Measurements from ENCODE around the gene VWA3A.
"Not testable (repeated sequence)": the region's sequence is repeated elsewhere in the genome, so short reads cannot be mapped to it uniquely, and the experiment has no call there.

The VWA3A gene

GRCh38 chr16:22139008-22139407 is 46.7 kb downstream of the VWA3A start:
- H3K36me3 Mint-ChIP-seq (ENCODE audit: low read depth): no peaks in the 10 kb centered on the region
- no peaks in the 10 kb centered on the region for H3K4me1 Mint-ChIP-seq (ENCODE audit: low read depth)
- peaks cover 5% of the 10 kb centered on the region for H3K27me3 Mint-ChIP-seq
- no peak for DNase-seq
- H3K27ac Mint-ChIP-seq: no peak overlapping the region
- no peaks in the 10 kb centered on the region for H3K9me3 Mint-ChIP-seq
- H3K4me3 Mint-ChIP-seq: no peak overlapping the region

DNA sequence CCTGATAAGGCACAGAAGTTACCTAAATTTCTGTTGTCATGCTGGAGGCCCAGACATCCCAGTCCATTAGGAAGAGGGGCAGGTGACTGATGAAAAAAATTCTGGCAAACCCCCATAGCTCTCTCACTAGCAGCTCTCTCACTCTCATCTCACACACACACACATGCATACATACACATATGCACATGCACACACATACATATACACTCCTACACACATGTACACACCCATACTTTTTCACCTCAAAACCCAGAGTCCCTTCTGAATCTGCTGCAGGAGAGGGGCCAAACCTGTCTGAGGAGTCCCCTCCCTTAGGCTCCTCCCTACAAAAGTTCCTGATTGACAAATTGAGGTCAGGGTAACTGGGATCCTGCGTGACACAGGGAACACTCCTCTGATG is 47.4 kb downstream of the VWA3A start:
- Mint-ChIP-seq H3K27ac (no peak overlapping the region), H3K4me1 (ENCODE audit: low read depth) (no peaks in the 10 kb centered on the region), H3K36me3 (ENCODE audit: low read depth) (no peaks in the 10 kb centered on the region), H3K27me3 (peaks cover 5% of the 10 kb centered on the region), H3K4me3 (no peak overlapping the region), H3K9me3 (no peaks in the 10 kb centered on the region)
- DNase-seq: no peak

DNA sequence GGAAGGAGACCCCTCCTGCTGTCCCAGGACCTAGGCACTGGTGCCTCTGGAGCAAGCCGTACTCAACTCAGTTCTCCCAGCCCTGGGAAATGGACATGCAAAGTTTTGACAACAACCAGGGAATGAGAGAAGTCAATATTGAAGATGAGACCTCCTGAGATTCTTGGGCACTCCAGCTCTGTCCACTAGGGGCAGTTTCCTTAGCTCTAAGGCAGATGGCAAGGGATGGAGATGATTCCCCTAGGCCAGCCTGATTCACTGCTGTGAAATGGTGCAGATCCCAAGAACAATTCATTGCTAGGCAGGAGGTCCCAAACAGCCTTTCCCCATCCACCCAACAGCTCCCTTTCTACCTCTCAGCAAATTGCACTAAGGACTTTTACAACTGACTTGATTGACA is 49.4 kb downstream of the VWA3A start:
- no peak overlapping the region for H3K4me3 Mint-ChIP-seq
- no peak for DNase-seq
- H3K27me3 Mint-ChIP-seq: peaks cover 5% of the 10 kb centered on the region
- no peak overlapping the region for H3K27ac Mint-ChIP-seq
- no peaks in the 10 kb centered on the region for H3K36me3 Mint-ChIP-seq (ENCODE audit: low read depth)
- no peaks in the 10 kb centered on the region for H3K4me1 Mint-ChIP-seq (ENCODE audit: low read depth)
- H3K9me3 Mint-ChIP-seq: no peaks in the 10 kb centered on the region

- Mint-ChIP-seq H3K4me3 (no peak overlapping the region), H3K27ac (no peak overlapping the region), H3K9me3 (no peaks in the 10 kb centered on the region), H3K4me1 (ENCODE audit: low read depth) (no peaks in the 10 kb centered on the region), H3K36me3 (ENCODE audit: low read depth) (no peaks in the 10 kb centered on the region), H3K27me3 (peaks cover 5% of the 10 kb centered on the region)
- no peak for DNase-seq
Measured at GRCh38 chr16:22144520-22144919, 52.2 kb downstream of the VWA3A start.

GRCh38 chr16:22147853-22148252 is 55.5 kb downstream of the VWA3A start:
- Mint-ChIP-seq H3K27ac (no peak overlapping the region), H3K9me3 (no peaks in the 10 kb centered on the region), H3K36me3 (ENCODE audit: low read depth) (no peaks in the 10 kb centered on the region), H3K4me3 (no peak overlapping the region), H3K4me1 (ENCODE audit: low read depth) (no peaks in the 10 kb centered on the region), H3K27me3 (no peaks in the 10 kb centered on the region)
- no peak for DNase-seq

DNA sequence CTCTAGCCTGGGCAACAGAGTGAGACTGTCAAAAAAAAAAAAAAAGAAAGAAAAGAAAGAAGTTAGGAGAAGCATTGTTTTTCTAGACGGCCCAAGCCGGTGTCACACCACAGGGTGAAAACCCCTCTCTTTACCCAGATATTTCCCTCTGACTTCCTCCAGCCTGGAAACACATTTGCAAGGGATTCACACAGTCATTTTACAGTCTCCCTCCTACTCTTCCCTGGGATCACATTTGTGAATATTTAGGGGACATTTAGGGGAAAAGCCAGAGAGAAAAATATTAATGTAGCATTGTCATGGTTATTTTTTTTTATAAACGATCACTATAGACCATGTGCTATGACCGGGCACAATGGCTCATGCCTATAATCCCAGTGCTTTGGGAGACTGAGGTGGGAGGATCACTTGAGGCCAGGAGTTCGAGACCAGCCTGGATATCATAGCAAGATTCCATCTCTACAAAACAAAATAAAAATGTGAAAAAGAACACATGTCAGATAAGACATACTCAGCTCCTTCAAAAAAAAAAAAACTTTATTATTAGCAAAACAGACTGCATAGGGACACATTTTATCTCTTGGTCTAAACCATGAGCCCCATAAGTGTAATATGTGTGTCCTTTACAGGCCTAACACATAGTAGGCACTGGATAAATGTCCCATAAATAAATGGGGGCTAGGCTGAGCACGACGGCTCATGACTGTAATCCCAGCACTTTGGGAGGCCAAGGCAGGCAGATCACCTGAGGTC is 59.1 kb downstream of the VWA3A start:
- Mint-ChIP-seq H3K4me3 (no peak overlapping the region), H3K36me3 (ENCODE audit: low read depth) (no peaks in the 10 kb centered on the region), H3K27ac (no peak overlapping the region)

GRCh38 chr16:22152316-22152715 is 60.0 kb downstream of the VWA3A start:
- Mint-ChIP-seq H3K4me1 (ENCODE audit: low read depth) (no peaks in the 10 kb centered on the region), H3K36me3 (ENCODE audit: low read depth) (no peaks in the 10 kb centered on the region)

More for the DNA sequence above, 59.1 kb downstream of the VWA3A start:
- H3K9me3 Mint-ChIP-seq: no peaks in the 10 kb centered on the region
- H3K27me3 Mint-ChIP-seq: peaks cover 4% of the 10 kb centered on the region
- H3K4me1 Mint-ChIP-seq (ENCODE audit: low read depth): no peaks in the 10 kb centered on the region
- no peak for DNase-seq

DNA sequence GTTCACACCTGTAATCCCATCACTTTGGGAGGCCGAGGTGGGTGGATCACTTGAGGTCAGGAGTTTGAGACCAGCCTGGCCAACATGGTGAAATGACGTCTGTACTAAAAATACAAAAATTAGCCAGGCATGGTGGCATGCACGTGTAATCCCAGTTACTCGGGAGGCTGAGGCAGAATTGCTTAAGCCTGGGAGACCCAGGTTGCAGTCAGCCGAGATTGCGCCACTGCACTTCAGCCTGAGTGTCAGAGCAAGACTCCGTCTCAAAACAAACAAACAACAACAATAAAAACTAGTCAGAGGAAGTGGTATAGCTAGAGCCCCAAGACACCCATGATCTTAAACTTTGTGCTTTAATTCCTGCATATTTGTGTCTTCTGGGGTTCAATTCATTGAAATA is 60.7 kb downstream of the VWA3A start:
- not testable (repeated sequence) for H3K4me1 Mint-ChIP-seq (ENCODE audit: low read depth); H3K4me3 Mint-ChIP-seq; DNase-seq; H3K36me3 Mint-ChIP-seq (ENCODE audit: low read depth); H3K27me3 Mint-ChIP-seq; H3K27ac Mint-ChIP-seq; H3K9me3 Mint-ChIP-seq

More at GRCh38 chr16:22152316-22152715, 60.0 kb downstream of the VWA3A start:
- H3K27ac Mint-ChIP-seq: no peak overlapping the region
- H3K27me3 Mint-ChIP-seq: peaks cover 5% of the 10 kb centered on the region
- no peak overlapping the region for H3K4me3 Mint-ChIP-seq
- no peak for DNase-seq
- H3K9me3 Mint-ChIP-seq: no peaks in the 10 kb centered on the region

- Mint-ChIP-seq H3K4me1 (ENCODE audit: low read depth) (peaks cover 5% of the 10 kb centered on the region), H3K36me3 (ENCODE audit: low read depth) (no peaks in the 10 kb centered on the region), H3K9me3 (no peaks in the 10 kb centered on the region), H3K27ac (no peak overlapping the region), H3K27me3 (peaks cover 23% of the 10 kb centered on the region), H3K4me3 (no peak overlapping the region)
- no peak for DNase-seq
Measured at GRCh38 chr16:22161401-22161800, 69.1 kb downstream of the VWA3A start.

DNA sequence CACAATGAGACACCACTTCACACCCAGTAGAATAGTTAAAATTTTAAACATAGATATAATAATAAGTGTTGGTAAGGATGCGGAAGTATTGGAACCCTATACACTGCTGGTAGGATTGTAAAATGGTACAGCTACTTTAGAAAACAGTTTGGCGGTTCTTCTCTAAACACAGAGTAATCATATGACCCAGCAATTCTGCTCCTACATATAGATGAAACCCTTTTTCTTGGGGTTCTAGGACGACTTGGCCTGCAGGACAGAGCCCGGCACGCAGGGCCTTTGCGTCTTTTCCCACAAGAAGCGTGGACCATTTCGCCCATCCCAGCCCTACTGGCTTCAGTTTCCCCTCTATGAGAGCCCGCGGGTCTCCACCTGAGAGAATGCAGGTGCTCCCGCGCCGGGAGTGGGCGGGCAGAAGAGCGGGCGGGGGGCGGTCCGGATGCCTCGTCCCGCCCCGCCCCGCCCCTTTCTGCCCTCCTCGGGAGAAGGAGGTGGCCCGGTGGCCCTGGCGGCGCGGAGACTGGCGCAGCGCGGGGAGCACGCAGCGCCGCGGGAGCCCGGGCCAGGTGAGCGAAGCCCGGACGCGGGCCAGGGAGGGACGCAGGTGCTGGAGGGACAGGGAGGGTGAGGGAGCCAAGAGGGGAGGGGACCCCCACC is 69.8 kb downstream of the VWA3A start, which contains the start of gene SDR42E2:
TSS of gene SDR42E2 (plus strand) at position 508 of the 657 bp plus-strand sequence. CDS start 3,077 bp downstream, outside the sequence.
- Mint-ChIP-seq H3K27ac (no peak within 1 kb of the TSS), H3K4me1 (ENCODE audit: low read depth) (peaks cover 5% of the 10 kb centered on the region), H3K27me3 (peaks cover 22% of the 10 kb centered on the region), H3K9me3 (no peaks in the 10 kb centered on the region), H3K36me3 (ENCODE audit: low read depth) (no peaks in the 10 kb centered on the region), H3K4me3 (no peak within 1 kb of the TSS)
- peak; percentile 63 for DNase-seq

- Mint-ChIP-seq H3K27me3 (peaks cover 22% of the 10 kb centered on the region), H3K36me3 (ENCODE audit: low read depth) (no peaks in the 10 kb centered on the region), H3K27ac (no peak overlapping the region), H3K4me3 (no peak overlapping the region), H3K4me1 (ENCODE audit: low read depth) (peaks cover 5% of the 10 kb centered on the region), H3K9me3 (no peaks in the 10 kb centered on the region)
- DNase-seq: no peak
Measured at GRCh38 chr16:22162656-22163009, 70.3 kb downstream of the VWA3A start.

- H3K36me3 Mint-ChIP-seq (ENCODE audit: low read depth): no peaks in the 10 kb centered on the region
- no peak overlapping the region for H3K27ac Mint-ChIP-seq
- peaks cover 22% of the 10 kb centered on the region for H3K27me3 Mint-ChIP-seq
- H3K9me3 Mint-ChIP-seq: no peaks in the 10 kb centered on the region
- DNase-seq: no peak
- peaks cover 5% of the 10 kb centered on the region for H3K4me1 Mint-ChIP-seq (ENCODE audit: low read depth)
- no peak overlapping the region for H3K4me3 Mint-ChIP-seq
Measured at GRCh38 chr16:22163806-22164205, 71.5 kb downstream of the VWA3A start.

- Mint-ChIP-seq H3K27ac (no peak overlapping the region), H3K4me1 (ENCODE audit: low read depth) (peaks cover 5% of the 10 kb centered on the region), H3K4me3 (no peak overlapping the region), H3K9me3 (no peaks in the 10 kb centered on the region), H3K36me3 (ENCODE audit: low read depth) (no peaks in the 10 kb centered on the region), H3K27me3 (peaks cover 22% of the 10 kb centered on the region)
- DNase-seq: no peak
Measured at GRCh38 chr16:22164482-22164881, 72.1 kb downstream of the VWA3A start.

- H3K4me3 Mint-ChIP-seq: no peak overlapping the region
- H3K27me3 Mint-ChIP-seq: peaks cover 13% of the 10 kb centered on the region
- no peak overlapping the region for H3K27ac Mint-ChIP-seq
- no peaks in the 10 kb centered on the region for H3K36me3 Mint-ChIP-seq (ENCODE audit: low read depth)
- H3K9me3 Mint-ChIP-seq: no peaks in the 10 kb centered on the region
- DNase-seq: no peak
- peaks cover 5% of the 10 kb centered on the region for H3K4me1 Mint-ChIP-seq (ENCODE audit: low read depth)
Measured at GRCh38 chr16:22165508-22166285, 73.4 kb downstream of the VWA3A start.

DNA sequence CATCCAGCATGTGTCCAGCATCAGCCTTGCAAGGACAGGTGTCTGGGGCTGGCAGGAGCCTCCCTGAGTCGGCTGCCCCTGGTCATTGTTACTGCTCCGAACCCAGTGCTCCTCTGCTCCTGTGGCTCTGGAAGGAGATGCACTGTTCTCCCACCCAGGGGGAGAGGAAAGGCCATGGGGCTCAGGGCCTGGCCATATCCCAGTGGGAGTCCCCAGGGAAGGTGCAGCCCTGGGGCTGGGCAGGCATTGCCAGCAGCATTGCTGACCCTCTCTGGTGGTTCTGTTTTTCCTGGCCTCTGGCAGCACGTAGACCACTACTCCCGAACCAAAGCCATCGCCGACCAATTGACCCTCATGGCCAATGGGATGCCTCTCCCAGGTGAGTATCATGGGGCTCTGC is 79.6 kb downstream of the VWA3A start:
- Mint-ChIP-seq H3K27me3 (no peaks in the 10 kb centered on the region), H3K4me1 (ENCODE audit: low read depth) (no peaks in the 10 kb centered on the region), H3K27ac (no peak overlapping the region), H3K9me3 (no peaks in the 10 kb centered on the region), H3K36me3 (ENCODE audit: low read depth) (no peaks in the 10 kb centered on the region), H3K4me3 (no peak overlapping the region)
- DNase-seq: no peak
